Activated CD8-positive, alpha-beta T cell treated with anti-CD3 and anti-CD28 coated beads for 36 hours (primary cell): ENCODE data around the gene AGRN. TPM values are rescaled to one million over a fixed set of nuclear protein-coding genes. Genes with fewer than 3 reads are reported as not detected.

Experiments used
- ATAC-seq: fragments of 200-7000 bp; cut with Tn5 transposase; one replicate; pipeline ENCODE4 v1.10.0; 2021; ENCODE audit warnings: mild to moderate bottlenecking, moderate library complexity
- CTCF ChIA-PET: fragments of 350-600 bp; sonication (Branson Sonifier 250); formaldehyde crosslinking; loops from one replicate; lab custom pipeline; 2021; ENCODE audit warnings: antibody characterized with exemption; lab: Charles Lee
- POLR2A ChIA-PET: fragments of 350-600 bp; sonication (Branson Sonifier 250); formaldehyde crosslinking; loops from one replicate; lab custom pipeline; 2021; ENCODE audit warnings: antibody characterized with exemption; lab: Charles Lee
- DNase-seq: peaks from one replicate; pipeline ENCODE4 v3.0.0-alpha.2; 2020
- H3K27ac Mint-ChIP-seq: one replicate; pipeline ENCODE4 v1.8.0; 2021; ENCODE audit warnings: mild to moderate bottlenecking, mixed read lengths
- H3K27me3 Mint-ChIP-seq: one replicate; pipeline ENCODE4 v1.8.0; 2021; ENCODE audit warnings: mixed read lengths
- H3K36me3 Mint-ChIP-seq: one replicate; pipeline ENCODE4 v1.8.0; 2021; ENCODE audit warnings: low read depth, mixed read lengths
- H3K4me1 Mint-ChIP-seq: one replicate; pipeline ENCODE4 v1.8.0; 2021; ENCODE audit warnings: low read depth, mixed read lengths
- H3K4me3 Mint-ChIP-seq: one replicate; pipeline ENCODE4 v1.8.0; 2021; ENCODE audit warnings: mild to moderate bottlenecking, moderate library complexity, mixed read lengths
- H3K9me3 Mint-ChIP-seq: one replicate; pipeline ENCODE4 v1.8.0; 2021; ENCODE audit warnings: mixed read lengths
- intact Hi-C: fragments of 100-400 bp; cut with micrococcal nuclease; formaldehyde crosslinking; loops from one replicate; pipeline ENCODE4 v1.10.0; 2022
- total RNA-seq, 2 experiments: library from RNA; stranded (reverse); gene quantifications; one replicate each; pipeline ENCODE4 v1.2.3, GENCODE V29; 2021
- TF ChIP-seq, protein P1 (sequence below): fragments of 200-600 bp; IDR thresholded peaks from one replicate; pipeline ENCODE4 v1.8.0; 2022; ENCODE audit warnings: antibody characterized with exemption, mild to moderate bottlenecking

The AGRN gene
- total RNA-seq, 2 experiments from 2014 or later = 64.9 to 68.0 TPM

GRCh38 chr1:1045129-1045528, 25.2 kb downstream of the AGRN start:
- H3K4me1 Mint-ChIP-seq = no peaks in the 10 kb centered on the region
- no peak for ATAC-seq
- H3K27me3 Mint-ChIP-seq = no peaks in the 10 kb centered on the region
- CTCF ChIA-PET = interaction anchor here (1.1 kb wide), 1 partner anchor 14 kb away, joined by 4 read pairs; no protein-coding TSS in a partner anchor
- H3K27ac Mint-ChIP-seq = no peak overlapping the region
- no peak overlapping the region for H3K4me3 Mint-ChIP-seq
- H3K36me3 Mint-ChIP-seq = peaks cover 9% of the 10 kb centered on the region
- H3K9me3 Mint-ChIP-seq = peaks cover 2% of the 10 kb centered on the region
- intact Hi-C loops = no loop called here
- POLR2A ChIA-PET = interaction anchor here (2.4 kb wide), 1 partner anchor 11 kb away, joined by 7 read pairs; no protein-coding TSS in a partner anchor
- TF ChIP-seq, protein P1, sequence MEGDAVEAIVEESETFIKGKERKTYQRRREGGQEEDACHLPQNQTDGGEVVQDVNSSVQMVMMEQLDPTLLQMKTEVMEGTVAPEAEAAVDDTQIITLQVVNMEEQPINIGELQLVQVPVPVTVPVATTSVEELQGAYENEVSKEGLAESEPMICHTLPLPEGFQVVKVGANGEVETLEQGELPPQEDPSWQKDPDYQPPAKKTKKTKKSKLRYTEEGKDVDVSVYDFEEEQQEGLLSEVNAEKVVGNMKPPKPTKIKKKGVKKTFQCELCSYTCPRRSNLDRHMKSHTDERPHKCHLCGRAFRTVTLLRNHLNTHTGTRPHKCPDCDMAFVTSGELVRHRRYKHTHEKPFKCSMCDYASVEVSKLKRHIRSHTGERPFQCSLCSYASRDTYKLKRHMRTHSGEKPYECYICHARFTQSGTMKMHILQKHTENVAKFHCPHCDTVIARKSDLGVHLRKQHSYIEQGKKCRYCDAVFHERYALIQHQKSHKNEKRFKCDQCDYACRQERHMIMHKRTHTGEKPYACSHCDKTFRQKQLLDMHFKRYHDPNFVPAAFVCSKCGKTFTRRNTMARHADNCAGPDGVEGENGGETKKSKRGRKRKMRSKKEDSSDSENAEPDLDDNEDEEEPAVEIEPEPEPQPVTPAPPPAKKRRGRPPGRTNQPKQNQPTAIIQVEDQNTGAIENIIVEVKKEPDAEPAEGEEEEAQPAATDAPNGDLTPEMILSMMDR = no peak
- no peak for DNase-seq

GRCh38 chr1:1046243-1046642, 26.3 kb downstream of the AGRN start:
- ChIA-PET POLR2A (no interaction called here), CTCF (no interaction called here)
- no peaks in the 10 kb centered on the region for H3K4me1 Mint-ChIP-seq
- peaks cover 10% of the 10 kb centered on the region for H3K36me3 Mint-ChIP-seq
- H3K9me3 Mint-ChIP-seq = peaks cover 2% of the 10 kb centered on the region
- no peak for DNase-seq
- H3K4me3 Mint-ChIP-seq = no peak overlapping the region
- intact Hi-C loops = no loop called here
- TF ChIP-seq, protein P1 = no peak
- H3K27ac Mint-ChIP-seq = no peak overlapping the region
- no peak for ATAC-seq
- H3K27me3 Mint-ChIP-seq = no peaks in the 10 kb centered on the region

DNA sequence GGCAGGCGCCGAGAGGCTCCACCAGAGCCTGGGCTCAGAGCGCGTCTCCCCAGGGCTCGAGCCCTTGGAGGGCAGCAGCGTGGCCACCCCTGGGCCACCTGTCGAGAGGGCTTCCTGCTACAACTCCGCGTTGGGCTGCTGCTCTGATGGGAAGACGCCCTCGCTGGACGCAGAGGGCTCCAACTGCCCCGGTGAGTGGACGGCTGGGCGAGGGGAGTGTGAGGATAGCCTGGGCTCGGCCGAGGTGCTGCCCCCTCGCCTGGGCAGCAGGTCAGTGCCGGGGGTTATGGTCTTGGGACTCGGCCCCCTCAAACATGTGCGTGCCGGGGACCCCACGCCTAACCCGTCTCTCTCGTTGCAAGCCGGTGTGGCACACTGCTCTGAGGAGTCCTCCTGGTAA, 26.8 kb downstream of the AGRN start:
- Mint-ChIP-seq H3K4me1 (no peaks in the 10 kb centered on the region), H3K27ac (no peak overlapping the region), H3K4me3 (no peak overlapping the region), H3K36me3 (peaks cover 10% of the 10 kb centered on the region), H3K27me3 (no peaks in the 10 kb centered on the region), H3K9me3 (peaks cover 2% of the 10 kb centered on the region)
- DNase-seq (no peak), ATAC-seq (no peak)
- intact Hi-C loops = no loop called here
- POLR2A ChIA-PET = no interaction called here
- CTCF ChIA-PET = no interaction called here
- TF ChIP-seq, protein P1 = no peak

GRCh38 chr1:1047407-1047806, 27.5 kb downstream of the AGRN start:
- Mint-ChIP-seq H3K4me3 (no peak overlapping the region), H3K36me3 (peaks cover 10% of the 10 kb centered on the region), H3K27ac (no peak overlapping the region), H3K4me1 (no peaks in the 10 kb centered on the region), H3K27me3 (no peaks in the 10 kb centered on the region), H3K9me3 (peaks cover 2% of the 10 kb centered on the region)
- CTCF ChIA-PET = no interaction called here
- TF ChIP-seq, protein P1 = no peak
- ATAC-seq (no peak), DNase-seq (no peak)
- POLR2A ChIA-PET = no interaction called here
- intact Hi-C loops = no loop called here

DNA sequence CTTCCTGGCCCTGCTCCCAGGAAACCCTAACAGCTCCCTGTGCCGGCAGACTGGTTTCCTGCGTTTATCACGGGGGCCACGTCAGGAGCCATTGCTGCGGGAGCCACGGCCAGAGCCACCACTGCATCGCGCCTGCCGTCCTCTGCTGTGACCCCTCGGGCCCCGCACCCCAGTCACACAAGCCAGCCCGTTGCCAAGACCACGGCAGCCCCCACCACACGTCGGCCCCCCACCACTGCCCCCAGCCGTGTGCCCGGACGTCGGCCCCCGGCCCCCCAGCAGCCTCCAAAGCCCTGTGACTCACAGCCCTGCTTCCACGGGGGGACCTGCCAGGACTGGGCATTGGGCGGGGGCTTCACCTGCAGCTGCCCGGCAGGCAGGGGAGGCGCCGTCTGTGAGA, 28.0 kb downstream of the AGRN start:
- intact Hi-C loops = no loop called here
- CTCF ChIA-PET = no interaction called here
- Mint-ChIP-seq H3K27me3 (no peaks in the 10 kb centered on the region), H3K27ac (no peak overlapping the region), H3K36me3 (peaks cover 7% of the 10 kb centered on the region), H3K4me1 (no peaks in the 10 kb centered on the region), H3K9me3 (peaks cover 2% of the 10 kb centered on the region), H3K4me3 (no peak overlapping the region)
- DNase-seq = no peak
- no peak for ATAC-seq
- POLR2A ChIA-PET = no interaction called here
- TF ChIP-seq, protein P1 = no peak
